ENCODE results near the gene CDADC1. TPM values are rescaled to one million over a fixed set of nuclear protein-coding genes. Genes with fewer than 3 reads are reported as not detected.
A peak's percentile ranks its signal among the peaks of the same experiment; 100 is the strongest.

Gene CDADC1
- total RNA-seq, 4 donors from 2014 or later, result 9.0 to 19.5 (median 14.1) TPM

DNA sequence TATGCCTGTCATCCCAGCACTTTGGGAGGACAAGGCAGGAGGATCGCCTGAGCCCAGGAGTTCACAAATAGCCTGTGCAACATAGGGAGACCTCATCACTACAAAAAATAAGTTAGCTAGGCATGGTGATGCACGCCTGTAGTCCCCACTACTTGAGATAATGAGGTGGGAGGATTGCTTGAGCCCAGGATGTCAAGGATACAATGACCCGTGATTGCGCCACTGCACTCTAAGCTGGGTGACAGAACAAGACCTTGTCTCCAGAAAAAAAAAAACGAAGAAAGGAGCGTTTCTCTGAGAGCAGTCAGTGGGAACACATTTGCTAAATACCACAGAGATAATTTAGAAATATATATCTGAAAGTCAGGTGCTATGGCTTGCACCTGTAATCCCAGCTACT, 11.9 kb downstream of the CDADC1 start:
- Histone ChIP-seq H3K36me3 (peaks cover 0 to 60% (median 3%) of the 10 kb centered on the region in 3 donors), H3K9me3 (no peaks in the 10 kb centered on the region), H3K27me3 (no peaks in the 10 kb centered on the region), H3K27ac (no peak overlapping the region), H3K4me3 (no peak overlapping the region), H3K4me1 (peaks cover 0 to 35% (median 3%) of the 10 kb centered on the region in 4 donors)
- no peak for DNase-seq (ENCODE audit: low spot score in 2 of 2)
- 89 to 94% methylated on average over 6 of the region's 6 CpGs for WGBS, 2 donors
- TF ChIP-seq POLR2A (IDR thresholded peaks at IDR 0.05), result no peak
- TF ChIP-seq, protein P1, sequence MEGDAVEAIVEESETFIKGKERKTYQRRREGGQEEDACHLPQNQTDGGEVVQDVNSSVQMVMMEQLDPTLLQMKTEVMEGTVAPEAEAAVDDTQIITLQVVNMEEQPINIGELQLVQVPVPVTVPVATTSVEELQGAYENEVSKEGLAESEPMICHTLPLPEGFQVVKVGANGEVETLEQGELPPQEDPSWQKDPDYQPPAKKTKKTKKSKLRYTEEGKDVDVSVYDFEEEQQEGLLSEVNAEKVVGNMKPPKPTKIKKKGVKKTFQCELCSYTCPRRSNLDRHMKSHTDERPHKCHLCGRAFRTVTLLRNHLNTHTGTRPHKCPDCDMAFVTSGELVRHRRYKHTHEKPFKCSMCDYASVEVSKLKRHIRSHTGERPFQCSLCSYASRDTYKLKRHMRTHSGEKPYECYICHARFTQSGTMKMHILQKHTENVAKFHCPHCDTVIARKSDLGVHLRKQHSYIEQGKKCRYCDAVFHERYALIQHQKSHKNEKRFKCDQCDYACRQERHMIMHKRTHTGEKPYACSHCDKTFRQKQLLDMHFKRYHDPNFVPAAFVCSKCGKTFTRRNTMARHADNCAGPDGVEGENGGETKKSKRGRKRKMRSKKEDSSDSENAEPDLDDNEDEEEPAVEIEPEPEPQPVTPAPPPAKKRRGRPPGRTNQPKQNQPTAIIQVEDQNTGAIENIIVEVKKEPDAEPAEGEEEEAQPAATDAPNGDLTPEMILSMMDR (IDR thresholded peaks at IDR 0.05), result no peak

DNA sequence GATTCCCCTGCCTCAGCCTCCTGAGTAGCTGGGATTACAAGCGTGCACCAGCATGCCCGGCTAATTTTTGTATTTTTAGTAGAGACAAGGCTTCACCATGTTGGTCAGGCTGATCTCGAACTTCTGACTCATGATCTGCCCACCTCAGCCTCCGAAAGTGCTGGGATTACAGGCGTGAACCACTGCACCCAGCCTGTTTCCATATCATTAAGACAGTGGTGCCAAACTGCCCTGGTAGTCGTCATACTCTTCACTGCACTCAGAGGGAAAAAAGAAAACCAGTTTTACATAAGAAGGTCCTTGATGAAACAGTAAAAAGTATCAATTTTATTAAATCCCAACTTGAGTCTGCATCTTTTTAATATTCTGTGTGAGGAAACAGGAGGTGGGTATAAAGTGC, 14.9 kb downstream of the CDADC1 start:
- no peaks in the 10 kb centered on the region for H3K27me3 ChIP-seq
- 90 to 96% methylated on average over 6 of the region's 6 CpGs for WGBS, 2 donors
- TF ChIP-seq, protein P1 (IDR thresholded peaks at IDR 0.05), result no peak
- TF ChIP-seq POLR2A (IDR thresholded peaks at IDR 0.05) (no peak), EP300 (IDR thresholded peaks at IDR 0.05) (no peak)
- DNase-seq (ENCODE audit: low spot score in 2 of 2), result no peak
- no peak overlapping the region for H3K4me3 ChIP-seq
- H3K4me1 ChIP-seq, result peaks cover 0 to 13% (median under 1%) of the 10 kb centered on the region in 4 donors
- H3K36me3 ChIP-seq, result peaks cover 0 to 49% (median 3%) of the 10 kb centered on the region in 3 donors
- H3K27ac ChIP-seq, result no peak overlapping the region
- H3K9me3 ChIP-seq, result no peaks in the 10 kb centered on the region

DNA sequence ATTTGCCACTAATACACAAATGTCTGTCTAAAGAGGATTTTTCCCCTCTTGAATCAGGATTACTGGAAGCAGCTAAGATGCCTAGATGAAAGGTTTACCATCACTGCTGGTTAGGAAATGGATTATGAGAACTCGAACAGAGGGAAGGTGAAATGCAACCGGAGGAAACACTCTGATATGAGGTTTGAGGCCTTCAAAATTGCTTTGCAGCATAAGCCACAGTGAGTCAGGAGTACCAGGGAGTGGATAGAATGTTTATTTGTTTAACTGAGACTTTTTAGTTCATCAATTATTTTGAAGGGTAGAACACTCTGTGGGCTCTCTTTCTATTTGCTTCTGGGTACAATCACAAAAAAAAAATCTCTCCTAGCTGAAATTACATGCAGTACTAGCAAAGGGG, 18.1 kb downstream of the CDADC1 start:
- peaks cover 0 to 2% (median 0%) of the 10 kb centered on the region in 4 donors for H3K4me1 ChIP-seq
- no peak overlapping the region for H3K4me3 ChIP-seq
- DNase-seq (ENCODE audit: low spot score in 2 of 2), result no peak
- WGBS, 2 donors, result 55 to 64% methylated on average over 2 of the region's 2 CpGs
- peaks cover 0 to 44% (median 0%) of the 10 kb centered on the region in 3 donors for H3K36me3 ChIP-seq
- H3K27ac ChIP-seq, result peak overlapping the region in 2 of 4 donors; percentile 27 to 72
- no peaks in the 10 kb centered on the region for H3K9me3 ChIP-seq
- H3K27me3 ChIP-seq, result no peaks in the 10 kb centered on the region
- TF ChIP-seq POLR2A (IDR thresholded peaks at IDR 0.05), result no peak
- TF ChIP-seq, protein P1 (IDR thresholded peaks at IDR 0.05), result no peak
- no peak for TF ChIP-seq EP300 (IDR thresholded peaks at IDR 0.05)

DNA sequence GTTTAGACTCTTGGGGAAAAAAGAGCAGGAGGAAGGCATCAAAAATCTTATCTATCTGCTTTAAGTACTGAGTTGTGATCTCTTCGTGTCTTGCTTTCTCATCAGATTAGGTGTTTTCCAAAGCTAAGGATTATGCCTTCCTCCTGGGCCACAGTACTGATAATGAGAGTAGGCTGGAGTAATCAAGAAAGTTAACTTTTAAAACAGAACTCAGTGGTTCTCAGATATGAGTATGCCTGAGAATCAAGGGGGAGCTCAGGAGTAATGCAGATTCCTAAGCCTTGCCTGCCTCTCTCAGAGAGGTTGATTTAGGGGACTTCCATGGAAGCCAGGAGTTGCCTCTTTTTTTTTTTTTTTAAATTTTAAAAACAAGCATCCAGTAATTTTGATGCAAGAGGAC, 23.5 kb downstream of the CDADC1 start:
- H3K4me3 ChIP-seq, result no peak overlapping the region
- WGBS, 2 donors, result 43 to 76% methylated on average over 1 of the region's 1 CpG
- peaks cover 0 to 19% (median 8%) of the 10 kb centered on the region in 4 donors for H3K4me1 ChIP-seq

DNA sequence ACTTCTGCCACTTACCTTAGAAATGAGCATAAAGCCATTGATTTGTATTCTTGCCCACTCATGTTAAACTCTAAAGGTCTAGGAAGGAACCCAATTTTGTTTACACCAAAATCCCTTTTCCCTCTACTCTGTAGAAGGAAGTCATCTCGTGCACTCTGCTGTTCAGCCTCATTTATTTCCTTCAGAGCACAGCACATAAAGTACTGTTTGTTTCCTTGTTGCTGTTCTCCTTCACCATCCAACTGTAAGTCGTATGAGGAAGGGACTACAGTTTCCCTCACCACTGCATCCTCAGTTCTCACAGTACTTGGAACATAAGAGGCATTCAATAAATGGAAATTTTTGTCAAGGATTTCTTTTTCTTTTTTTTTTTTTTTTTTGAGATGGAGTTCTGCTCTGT, 24.6 kb downstream of the CDADC1 start:
- TF ChIP-seq EP300 (IDR thresholded peaks at IDR 0.05), result peak; percentile 26 to 69
- TF ChIP-seq, protein P1 (IDR thresholded peaks at IDR 0.05), result no peak
- 20 to 41% methylated on average over 2 of the region's 2 CpGs for WGBS, 2 donors
- peaks cover 0 to 19% (median 8%) of the 10 kb centered on the region in 4 donors for H3K4me1 ChIP-seq
- no peak for DNase-seq (ENCODE audit: low spot score in 2 of 2)
- peaks cover 0 to 22% (median 0%) of the 10 kb centered on the region in 3 donors for H3K36me3 ChIP-seq
- H3K9me3 ChIP-seq, result no peaks in the 10 kb centered on the region
- H3K27ac ChIP-seq, result peak overlapping the region; percentile 11 to 79 (median 52)
- H3K4me3 ChIP-seq, result no peak overlapping the region
- no peaks in the 10 kb centered on the region for H3K27me3 ChIP-seq

More for the DNA sequence above, 23.5 kb downstream of the CDADC1 start:
- Histone ChIP-seq H3K27ac (peak overlapping the region in 3 of 4 donors; percentile 35 to 79 (median 70)), H3K27me3 (no peaks in the 10 kb centered on the region), H3K9me3 (no peaks in the 10 kb centered on the region), H3K36me3 (peaks cover 0 to 26% (median 0%) of the 10 kb centered on the region in 3 donors)
- DNase-seq (ENCODE audit: low spot score in 2 of 2), result no peak
- TF ChIP-seq, protein P1 (IDR thresholded peaks at IDR 0.05), result no peak
- TF ChIP-seq EP300 (IDR thresholded peaks at IDR 0.05) (no peak), POLR2A (IDR thresholded peaks at IDR 0.05) (no peak)

Measured in tibial nerve (tissue), 4 donors.